OCI-LY3 (cell line): ENCODE measurements around the gene FNBP1L.

Experiments
- EZH2phosphoT487 ChIP-seq: fragments of 200-600 bp; shearing (Covaris generic); IDR thresholded peaks from 2 replicates; pipeline ENCODE4 v1.6.1; 2018; ENCODE audit warnings: antibody characterized with exemption, mixed run types, low read depth
- TF ChIP-seq, protein P1 (sequence below): fragments of 200-600, 300-600 bp; sonication (generic); IDR thresholded peaks from 2 replicates; pipeline ENCODE4 v1.5.1; 2014; ENCODE audit warnings: antibody characterized with exemption, low read length, low read depth

DNA sequence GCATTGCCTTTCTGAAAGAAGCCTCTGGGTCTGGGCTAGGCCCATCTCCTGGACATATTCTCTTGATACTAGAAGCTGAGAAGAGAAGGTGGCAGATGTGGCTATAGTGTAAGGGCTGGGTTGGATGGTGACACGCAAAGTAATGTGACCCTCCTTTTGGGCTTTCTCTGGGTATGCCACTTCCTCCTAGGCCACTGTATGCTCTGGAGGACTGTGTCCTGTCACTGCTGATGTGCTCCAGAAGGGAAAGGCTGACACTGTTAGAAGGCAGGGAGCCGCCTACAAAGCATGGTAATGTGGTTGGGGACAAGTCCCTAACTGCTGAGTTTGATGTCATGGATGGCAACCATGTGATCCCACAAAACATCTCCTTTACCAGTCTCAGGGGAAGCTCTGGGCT is 121.6 kb downstream of the FNBP1L start:
- TF ChIP-seq, protein P1, sequence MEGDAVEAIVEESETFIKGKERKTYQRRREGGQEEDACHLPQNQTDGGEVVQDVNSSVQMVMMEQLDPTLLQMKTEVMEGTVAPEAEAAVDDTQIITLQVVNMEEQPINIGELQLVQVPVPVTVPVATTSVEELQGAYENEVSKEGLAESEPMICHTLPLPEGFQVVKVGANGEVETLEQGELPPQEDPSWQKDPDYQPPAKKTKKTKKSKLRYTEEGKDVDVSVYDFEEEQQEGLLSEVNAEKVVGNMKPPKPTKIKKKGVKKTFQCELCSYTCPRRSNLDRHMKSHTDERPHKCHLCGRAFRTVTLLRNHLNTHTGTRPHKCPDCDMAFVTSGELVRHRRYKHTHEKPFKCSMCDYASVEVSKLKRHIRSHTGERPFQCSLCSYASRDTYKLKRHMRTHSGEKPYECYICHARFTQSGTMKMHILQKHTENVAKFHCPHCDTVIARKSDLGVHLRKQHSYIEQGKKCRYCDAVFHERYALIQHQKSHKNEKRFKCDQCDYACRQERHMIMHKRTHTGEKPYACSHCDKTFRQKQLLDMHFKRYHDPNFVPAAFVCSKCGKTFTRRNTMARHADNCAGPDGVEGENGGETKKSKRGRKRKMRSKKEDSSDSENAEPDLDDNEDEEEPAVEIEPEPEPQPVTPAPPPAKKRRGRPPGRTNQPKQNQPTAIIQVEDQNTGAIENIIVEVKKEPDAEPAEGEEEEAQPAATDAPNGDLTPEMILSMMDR = no peak
- no peak for TF ChIP-seq EZH2phosphoT487
